GM20000 (cell line): Measurements from ENCODE around the gene NEURL1.
"Not testable (repeated sequence)": the region's sequence is repeated elsewhere in the genome, so short reads cannot be mapped to it uniquely, and the experiment has no call there.

Source experiments
- DNase-seq: peaks from one replicate; pipeline ENCODE4 v3.0.0; 2012; ENCODE audit warnings: low spot score
- TF ChIP-seq, protein P1 (sequence below): IDR thresholded peaks from 2 replicates; pipeline ENCODE4 v1.5.1; 2012; ENCODE audit warnings: mild to moderate bottlenecking, control low read depth; ENCODE audit errors: extremely low read depth, missing control alignments

Gene NEURL1

GRCh38 chr10:103497161-103497915 lies 3.8 kb downstream of the NEURL1 start:
- DNase-seq: no peak
- TF ChIP-seq, protein P1, sequence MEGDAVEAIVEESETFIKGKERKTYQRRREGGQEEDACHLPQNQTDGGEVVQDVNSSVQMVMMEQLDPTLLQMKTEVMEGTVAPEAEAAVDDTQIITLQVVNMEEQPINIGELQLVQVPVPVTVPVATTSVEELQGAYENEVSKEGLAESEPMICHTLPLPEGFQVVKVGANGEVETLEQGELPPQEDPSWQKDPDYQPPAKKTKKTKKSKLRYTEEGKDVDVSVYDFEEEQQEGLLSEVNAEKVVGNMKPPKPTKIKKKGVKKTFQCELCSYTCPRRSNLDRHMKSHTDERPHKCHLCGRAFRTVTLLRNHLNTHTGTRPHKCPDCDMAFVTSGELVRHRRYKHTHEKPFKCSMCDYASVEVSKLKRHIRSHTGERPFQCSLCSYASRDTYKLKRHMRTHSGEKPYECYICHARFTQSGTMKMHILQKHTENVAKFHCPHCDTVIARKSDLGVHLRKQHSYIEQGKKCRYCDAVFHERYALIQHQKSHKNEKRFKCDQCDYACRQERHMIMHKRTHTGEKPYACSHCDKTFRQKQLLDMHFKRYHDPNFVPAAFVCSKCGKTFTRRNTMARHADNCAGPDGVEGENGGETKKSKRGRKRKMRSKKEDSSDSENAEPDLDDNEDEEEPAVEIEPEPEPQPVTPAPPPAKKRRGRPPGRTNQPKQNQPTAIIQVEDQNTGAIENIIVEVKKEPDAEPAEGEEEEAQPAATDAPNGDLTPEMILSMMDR: no peak

- TF ChIP-seq, protein P1: no peak
- no peak for DNase-seq
These were observed 5.6 kb downstream of the NEURL1 start for GRCh38 chr10:103498936-103499638.

- DNase-seq: no peak
- TF ChIP-seq, protein P1: no peak
These were observed 6.4 kb downstream of the NEURL1 start for GRCh38 chr10:103499881-103500280.

DNA sequence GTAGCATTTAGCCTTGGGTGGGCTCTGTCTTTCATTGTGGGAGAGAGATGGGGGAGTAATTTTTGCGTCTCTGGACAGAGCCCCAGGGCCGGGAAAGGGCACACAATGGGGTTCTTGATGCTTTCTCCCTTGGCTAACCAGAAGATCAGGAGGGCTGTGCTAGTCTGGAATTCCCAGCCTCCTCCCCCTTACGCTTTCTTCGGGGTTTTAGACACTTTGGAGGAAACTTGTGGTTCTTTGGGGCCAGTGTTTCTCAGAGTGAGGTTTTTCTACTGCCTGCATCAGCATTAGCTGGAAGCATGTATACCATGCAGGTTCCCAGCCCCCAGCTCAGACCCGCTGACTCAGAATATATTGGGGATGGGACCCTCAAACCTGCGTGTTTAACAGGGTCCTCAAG lies 7.0 kb downstream of the NEURL1 start:
- TF ChIP-seq, protein P1: no peak
- no peak for DNase-seq

DNA sequence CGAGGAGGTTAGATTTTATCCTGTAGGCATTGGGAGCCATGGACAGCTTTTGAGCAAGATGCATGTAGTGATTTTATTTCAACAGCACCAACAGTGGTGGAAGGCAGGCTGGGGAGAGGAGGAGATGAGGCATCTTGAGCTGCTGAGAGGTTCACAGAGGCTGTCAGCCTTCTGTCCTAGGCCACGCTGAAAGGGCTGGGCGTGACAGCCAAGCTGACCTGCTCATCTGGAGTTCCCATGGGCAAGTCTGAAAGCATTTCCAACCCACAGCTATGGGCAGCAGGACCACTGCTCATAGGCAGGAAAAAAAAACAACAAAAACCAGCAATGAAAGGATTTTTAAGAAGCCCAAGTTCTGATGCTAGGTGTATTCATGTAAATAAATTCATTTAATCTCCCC lies 7.7 kb downstream of the NEURL1 start:
- no peak for DNase-seq
- TF ChIP-seq, protein P1: no peak

DNA sequence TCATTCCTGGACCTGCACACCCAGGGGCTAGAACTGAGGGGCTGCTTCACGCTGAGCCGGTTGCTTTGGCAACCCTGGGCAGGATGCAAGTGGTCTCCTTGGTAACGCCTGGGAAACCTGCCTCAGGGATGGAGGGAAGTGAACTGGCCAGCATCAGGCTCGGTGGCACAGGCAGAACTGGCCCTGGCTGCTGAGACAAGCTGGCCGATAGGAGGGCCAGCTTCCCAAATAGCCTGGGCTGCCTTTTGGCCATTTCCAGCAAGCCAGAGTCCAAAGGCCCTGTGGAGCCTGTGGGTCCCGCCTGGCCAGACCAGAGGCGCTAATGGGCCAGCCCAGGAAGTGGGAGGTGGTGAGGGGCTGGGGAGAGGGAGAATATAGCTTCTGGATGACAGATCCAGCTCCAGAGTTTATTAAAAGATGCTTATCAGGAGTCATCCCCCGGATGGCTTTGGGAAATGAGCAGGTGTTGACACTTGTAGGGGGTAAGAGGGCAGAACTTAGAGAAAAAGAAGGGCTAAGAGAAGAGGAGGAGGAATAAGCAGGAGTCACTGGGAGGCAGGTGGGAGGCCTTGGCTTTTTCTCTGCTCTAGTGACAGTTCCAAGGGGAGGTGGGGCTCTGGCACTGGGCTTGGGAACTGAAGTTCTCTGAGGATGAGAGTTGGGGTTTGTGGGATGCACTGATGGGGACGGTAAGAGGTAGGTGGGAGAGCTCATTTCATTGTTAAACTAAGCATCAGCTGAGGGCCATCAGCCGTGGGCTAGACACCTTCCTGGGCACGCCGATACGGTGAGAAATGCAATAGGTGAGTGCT lies 9.6 kb downstream of the NEURL1 start:
- TF ChIP-seq, protein P1: no peak
- no peak for DNase-seq

DNA sequence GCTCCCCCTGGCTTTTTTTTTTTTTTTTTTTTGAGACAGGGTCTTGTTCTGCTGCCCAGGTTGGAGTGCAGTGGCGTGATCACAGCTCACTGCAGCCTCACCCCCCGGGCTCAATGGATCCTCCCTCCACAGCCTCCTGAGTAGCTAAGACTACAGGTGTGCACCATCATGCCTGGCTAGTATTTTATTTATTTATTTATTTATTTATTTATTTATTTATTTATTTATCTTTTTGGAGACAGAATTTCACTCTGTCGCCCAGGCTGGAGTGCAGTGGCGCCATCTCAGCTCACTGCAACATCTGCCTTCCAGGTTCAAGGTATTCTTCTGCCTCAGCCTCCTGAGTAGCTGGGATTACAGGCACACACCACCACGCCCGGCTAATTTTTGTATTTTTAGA lies 10.3 kb downstream of the NEURL1 start:
- DNase-seq: not testable (repeated sequence)
